ENCODE measurements around the gene ROBO4.
A peak's percentile ranks its signal among the peaks of the same experiment; 100 is the strongest.

Gene ROBO4

GRCh38 chr11:124928942-124929665 lies 31.4 kb upstream of the ROBO4 start:
- no peak overlapping the region for H3K4me3 Mint-ChIP-seq
- H3K9me3 Mint-ChIP-seq, result no peaks in the 10 kb centered on the region
- no peaks in the 10 kb centered on the region for H3K4me1 Mint-ChIP-seq
- ATAC-seq (no peak), DNase-seq (ENCODE audit: low spot score in 2 of 2) (no peak)
- H3K36me3 Mint-ChIP-seq, result no peaks in the 10 kb centered on the region
- no peak overlapping the region for H3K27ac Mint-ChIP-seq

GRCh38 chr11:124923296-124923695 lies 25.6 kb upstream of the ROBO4 start:
- no peak for DNase-seq (ENCODE audit: low spot score in 2 of 2)
- H3K4me3 Mint-ChIP-seq, result no peak overlapping the region
- no peak overlapping the region for H3K27ac Mint-ChIP-seq
- no peaks in the 10 kb centered on the region for H3K9me3 Mint-ChIP-seq
- H3K4me1 Mint-ChIP-seq, result peaks cover 10% of the 10 kb centered on the region
- no peaks in the 10 kb centered on the region for H3K36me3 Mint-ChIP-seq
- no peak for ATAC-seq

GRCh38 chr11:124922831-124923230 lies 25.2 kb upstream of the ROBO4 start:
- peaks cover 10% of the 10 kb centered on the region for H3K4me1 Mint-ChIP-seq
- ATAC-seq (no peak), DNase-seq (ENCODE audit: low spot score in 2 of 2) (no peak)
- no peaks in the 10 kb centered on the region for H3K9me3 Mint-ChIP-seq
- H3K36me3 Mint-ChIP-seq, result no peaks in the 10 kb centered on the region
- no peak overlapping the region for H3K4me3 Mint-ChIP-seq
- H3K27ac Mint-ChIP-seq, result no peak overlapping the region

GRCh38 chr11:124920870-124921609 lies 23.4 kb upstream of the ROBO4 start:
- Mint-ChIP-seq H3K4me1 (peaks cover 10% of the 10 kb centered on the region), H3K27ac (no peak overlapping the region), H3K4me3 (peak overlapping the region; percentile 25), H3K36me3 (no peaks in the 10 kb centered on the region), H3K9me3 (no peaks in the 10 kb centered on the region)
- DNase-seq (ENCODE audit: low spot score in 2 of 2) (peak; percentile 63 to 85), ATAC-seq (peak; percentile 81)

- H3K27ac Mint-ChIP-seq, result no peak overlapping the region
These were observed 22.7 kb upstream of the ROBO4 start for GRCh38 chr11:124920356-124920755.

GRCh38 chr11:124919898-124920297 lies 22.2 kb upstream of the ROBO4 start:
- DNase-seq (ENCODE audit: low spot score in 2 of 2) (no peak), ATAC-seq (no peak)
- Mint-ChIP-seq H3K4me1 (peaks cover 10% of the 10 kb centered on the region), H3K36me3 (no peaks in the 10 kb centered on the region), H3K9me3 (no peaks in the 10 kb centered on the region), H3K4me3 (no peak overlapping the region), H3K27ac (no peak overlapping the region)

More at GRCh38 chr11:124920356-124920755, 22.7 kb upstream of the ROBO4 start:
- H3K4me3 Mint-ChIP-seq, result peak overlapping the region; percentile 25
- DNase-seq (ENCODE audit: low spot score in 2 of 2) (no peak), ATAC-seq (no peak)
- no peaks in the 10 kb centered on the region for H3K9me3 Mint-ChIP-seq
- H3K36me3 Mint-ChIP-seq, result no peaks in the 10 kb centered on the region
- peaks cover 10% of the 10 kb centered on the region for H3K4me1 Mint-ChIP-seq

GRCh38 chr11:124918950-124919349 lies 21.3 kb upstream of the ROBO4 start, which contains the start of gene HEPN1:
Gene HEPN1 (plus strand): TSS chr11:124919250.
- H3K27ac Mint-ChIP-seq, result peak within 1 kb of the TSS; percentile 19
- no peaks in the 10 kb centered on the region for H3K36me3 Mint-ChIP-seq
- ATAC-seq (no peak), DNase-seq (ENCODE audit: low spot score in 2 of 2) (no peak)
- peaks cover 10% of the 10 kb centered on the region for H3K4me1 Mint-ChIP-seq
- H3K4me3 Mint-ChIP-seq, result no peak within 1 kb of the TSS
- H3K9me3 Mint-ChIP-seq, result no peaks in the 10 kb centered on the region

GRCh38 chr11:124917115-124917637 lies 19.5 kb upstream of the ROBO4 start:
- H3K9me3 Mint-ChIP-seq, result no peaks in the 10 kb centered on the region
- DNase-seq (ENCODE audit: low spot score in 2 of 2) (no peak), ATAC-seq (no peak)
- no peak overlapping the region for H3K4me3 Mint-ChIP-seq
- H3K36me3 Mint-ChIP-seq, result no peaks in the 10 kb centered on the region
- H3K4me1 Mint-ChIP-seq, result no peaks in the 10 kb centered on the region
- no peak overlapping the region for H3K27ac Mint-ChIP-seq

- DNase-seq (ENCODE audit: low spot score in 2 of 2) (no peak), ATAC-seq (no peak)
- Mint-ChIP-seq H3K9me3 (no peaks in the 10 kb centered on the region), H3K4me3 (no peak overlapping the region), H3K4me1 (no peaks in the 10 kb centered on the region), H3K36me3 (no peaks in the 10 kb centered on the region), H3K27ac (no peak overlapping the region)
These were observed 18.7 kb upstream of the ROBO4 start for GRCh38 chr11:124916370-124916710.

- Mint-ChIP-seq H3K4me1 (no peaks in the 10 kb centered on the region), H3K4me3 (no peak overlapping the region), H3K36me3 (no peaks in the 10 kb centered on the region), H3K9me3 (no peaks in the 10 kb centered on the region), H3K27ac (no peak overlapping the region)
- ATAC-seq (no peak), DNase-seq (ENCODE audit: low spot score in 2 of 2) (no peak)
These were observed 18.1 kb upstream of the ROBO4 start for GRCh38 chr11:124915541-124916369.

- H3K27ac Mint-ChIP-seq, result no peak overlapping the region
- H3K4me3 Mint-ChIP-seq, result no peak overlapping the region
- H3K36me3 Mint-ChIP-seq, result no peaks in the 10 kb centered on the region
- H3K9me3 Mint-ChIP-seq, result no peaks in the 10 kb centered on the region
- DNase-seq (ENCODE audit: low spot score in 2 of 2), result no peak
- no peak for ATAC-seq
- peaks cover under 1% of the 10 kb centered on the region for H3K4me1 Mint-ChIP-seq
These were observed 5.0 kb upstream of the ROBO4 start for GRCh38 chr11:124902616-124903015.

- no peak overlapping the region for H3K27ac Mint-ChIP-seq
- H3K36me3 Mint-ChIP-seq, result no peaks in the 10 kb centered on the region
- no peaks in the 10 kb centered on the region for H3K9me3 Mint-ChIP-seq
- H3K4me3 Mint-ChIP-seq, result no peak overlapping the region
- peaks cover 6% of the 10 kb centered on the region for H3K4me1 Mint-ChIP-seq
- DNase-seq (ENCODE audit: low spot score in 2 of 2), result no peak
- ATAC-seq, result no peak
These were observed 2.8 kb upstream of the ROBO4 start for GRCh38 chr11:124900464-124900863.

GRCh38 chr11:124899383-124900145 lies 1.9 kb upstream of the ROBO4 start:
- no peaks in the 10 kb centered on the region for H3K36me3 Mint-ChIP-seq
- no peak overlapping the region for H3K27ac Mint-ChIP-seq
- peaks cover 6% of the 10 kb centered on the region for H3K4me1 Mint-ChIP-seq
- H3K9me3 Mint-ChIP-seq, result no peaks in the 10 kb centered on the region
- no peak overlapping the region for H3K4me3 Mint-ChIP-seq
- ATAC-seq (no peak), DNase-seq (ENCODE audit: low spot score in 2 of 2) (peak in 1 of 2 donors; percentile 10)

GRCh38 chr11:124898711-124899110 lies 1.0 kb upstream of the ROBO4 start:
- Mint-ChIP-seq H3K9me3 (no peaks in the 10 kb centered on the region), H3K27ac (no peak overlapping the region), H3K4me3 (no peak overlapping the region), H3K36me3 (no peaks in the 10 kb centered on the region), H3K4me1 (peaks cover 6% of the 10 kb centered on the region)
- DNase-seq (ENCODE audit: low spot score in 2 of 2), result peak in 1 of 2 donors; percentile 29
- no peak for ATAC-seq

- Mint-ChIP-seq H3K36me3 (no peaks in the 10 kb centered on the region), H3K27ac (no peak overlapping the region), H3K4me1 (peaks cover 6% of the 10 kb centered on the region), H3K4me3 (no peak overlapping the region), H3K9me3 (no peaks in the 10 kb centered on the region)
- DNase-seq (ENCODE audit: low spot score in 2 of 2), result peak in 1 of 2 donors; percentile 38
- no peak for ATAC-seq
These were observed 607 bp upstream of the ROBO4 start for GRCh38 chr11:124898263-124898680.
